GM21390 (cell line): ENCODE data around the gene MARK4.

ENCODE experiments used
- ATAC-seq: cut with Tn5 transposase; IDR thresholded peaks from one replicate; pipeline ENCODE4 v1.9.1; 2021; ENCODE audit not compliant: unreplicated experiment

MARK4 gene

GRCh38 chr19:45354241-45354842 is 103.3 kb downstream of the MARK4 start:
- ATAC-seq = no peak
